ENCODE results near the gene TBC1D22A. TPM values are rescaled to one million over a fixed set of nuclear protein-coding genes. Genes with fewer than 3 reads are reported as not detected.

The TBC1D22A gene
- polyA plus RNA-seq, 1 of the 3 experiments (the other 2 are of a cell fraction): 16.5 TPM

- CTCF ChIA-PET: no interaction called here
- POLR2A ChIA-PET: no interaction called here
- peaks cover 0 to 15% of the 10 kb centered on the region in 2 experiments; a peak in 1 of 4 replicates for H3K4me1 ChIP-seq (ENCODE audit: control insufficient read depth in 1 of 2, insufficient read depth in 2 of 2, low read depth in 1 of 2, low read length in 1 of 2)
- H2AFZ ChIP-seq (ENCODE audit: low read depth): no peak overlapping the region
- no peaks in the 10 kb centered on the region for H3K79me2 ChIP-seq (ENCODE audit: insufficient read depth)
- H3K9me2 ChIP-seq: no peaks in the 10 kb centered on the region
- H3K9me3 ChIP-seq: no peaks in the 10 kb centered on the region
- no peaks in the 10 kb centered on the region for H3K36me3 ChIP-seq (replicated peaks in 1 of 2; ENCODE audit: control insufficient read depth in 1 of 2, insufficient read depth in 2 of 2, low read length in 1 of 2)
- H3F3A ChIP-seq (replicated peaks; ENCODE audit: insufficient read depth): no peaks in the 10 kb centered on the region
- 87% methylated on average over 12 of the region's 15 CpGs for WGBS (ENCODE audit: low lambda C conversion rate)
- no peak for DNase-seq
- H3K9ac ChIP-seq: no peak overlapping the region
- TF ChIP-seq REST (IDR thresholded peaks at IDR 0.05; ENCODE audit: low read depth, low read length): no peak
- no peak for TF ChIP-seq CHD2 (IDR thresholded peaks at IDR 0.05; ENCODE audit: low read length, partially characterized antibody)
- no peak for TF ChIP-seq RFX5 (IDR thresholded peaks at IDR 0.05; ENCODE audit: low read length)
- TF ChIP-seq IRF3 (IDR thresholded peaks at IDR 0.05; ENCODE audit: low read depth, low read length): no peak
- no peak for TF ChIP-seq USF2 (IDR thresholded peaks at IDR 0.05; ENCODE audit: borderline replicate concordance, low read depth, low read length)
- TF ChIP-seq USF1 (IDR thresholded peaks at IDR 0.05; ENCODE audit: borderline replicate concordance, low read depth): no peak
- TF ChIP-seq RXRA (IDR thresholded peaks at IDR 0.05; ENCODE audit: borderline replicate concordance, low read depth): no peak
- no peak for TF ChIP-seq NRF1 (IDR thresholded peaks at IDR 0.05; ENCODE audit: low read depth, low read length)
- TF ChIP-seq EZH2phosphoT487 (IDR thresholded peaks at IDR 0.05; ENCODE audit: borderline replicate concordance, low read depth): no peak
- no peak for TF ChIP-seq FOXJ3 (CRISPR knock-in tag; IDR thresholded peaks at IDR 0.05)
- no peak for TF ChIP-seq RCOR1 (IDR thresholded peaks at IDR 0.05; ENCODE audit: low read length)
- no peak for TF ChIP-seq PBX3 (IDR thresholded peaks at IDR 0.05)
- no peak for TF ChIP-seq JUND (IDR thresholded peaks at IDR 0.05)
- no peak for TF ChIP-seq RAD21 (IDR thresholded peaks at IDR 0.05; ENCODE audit: low read length)
- TF ChIP-seq SMC3 (IDR thresholded peaks at IDR 0.05; ENCODE audit: low read depth, low read length): no peak
- TF ChIP-seq MAX (IDR thresholded peaks at IDR 0.05; ENCODE audit: low read depth): no peak
- no peak for TF ChIP-seq YY1 (IDR thresholded peaks at IDR 0.05; ENCODE audit: low read depth)
- H3K4me3 ChIP-seq (ENCODE audit: low read depth in 2 of 2, low read length in 1 of 2): no peak overlapping the region
- no peaks in the 10 kb centered on the region for H3K27me3 ChIP-seq (ENCODE audit: insufficient read depth)
- no peak overlapping the region for H3K27ac ChIP-seq (ENCODE audit: low read depth in 2 of 2, low read length in 1 of 2)
- H4K20me1 ChIP-seq (ENCODE audit: insufficient read depth): no peaks in the 10 kb centered on the region
- H3K4me2 ChIP-seq: no peak overlapping the region
These were observed 394.6 kb downstream of the TBC1D22A start for GRCh38 chr22:47157093-47157420.
